H9 (cell line): Measurements from ENCODE around the gene TMEM80. TPM values are rescaled to one million over a fixed set of nuclear protein-coding genes. Genes with fewer than 3 reads are reported as not detected.

ENCODE experiments used
- DNase-seq: peaks from one replicate; pipeline ENCODE4 v3.0.0-alpha.2; 2017
- H2AFZ ChIP-seq: one replicate; pipeline ENCODE4 v1.6.1; 2013; ENCODE audit warnings: mild to moderate bottlenecking, low read length, control low read depth, moderate library complexity
- H2AK5ac ChIP-seq: 2 replicates; pipeline ENCODE4 v1.6.1; 2013; ENCODE audit warnings: low read length, control low read depth, mixed read lengths; ENCODE audit not compliant: insufficient read length
- H2BK120ac ChIP-seq: one replicate; pipeline ENCODE4 v1.6.1; 2013; ENCODE audit warnings: low read depth, mild to moderate bottlenecking, low read length, control low read depth, inconsistent platforms; ENCODE audit not compliant: poor library complexity, severe bottlenecking
- H2BK12ac ChIP-seq: 2 replicates; pipeline ENCODE4 v1.6.1; 2013; ENCODE audit warnings: low read length, control low read depth, mixed read lengths, low read depth; ENCODE audit not compliant: insufficient read length
- H2BK15ac ChIP-seq: 2 replicates; pipeline ENCODE4 v1.6.1; 2013; ENCODE audit warnings: low read depth, low read length, control low read depth
- H2BK20ac ChIP-seq: one replicate; pipeline ENCODE4 v1.6.1; 2013; ENCODE audit warnings: low read depth, mild to moderate bottlenecking, low read length, control low read depth, inconsistent platforms; ENCODE audit not compliant: poor library complexity, severe bottlenecking
- H2BK5ac ChIP-seq: 2 replicates; pipeline ENCODE4 v1.6.1; 2013; ENCODE audit warnings: low read length, control low read depth, mixed read lengths; ENCODE audit not compliant: insufficient read length
- H3K14ac ChIP-seq: 2 replicates; pipeline ENCODE4 v1.6.1; 2013; ENCODE audit warnings: low read length, control low read depth; ENCODE audit not compliant: insufficient read depth
- H3K18ac ChIP-seq: 2 replicates; pipeline ENCODE4 v1.6.1; 2013; ENCODE audit warnings: low read depth, mild to moderate bottlenecking, mixed read lengths, low read length, control low read depth; ENCODE audit not compliant: insufficient read length
- H3K23ac ChIP-seq: 2 replicates; pipeline ENCODE4 v1.6.1; 2013; ENCODE audit warnings: low read length, control low read depth, mixed read lengths, low read depth; ENCODE audit not compliant: insufficient read length
- H3K23me2 ChIP-seq: 2 replicates; pipeline ENCODE4 v1.6.1; 2013; ENCODE audit warnings: low read depth, mild to moderate bottlenecking, mixed read lengths, low read length, control low read depth; ENCODE audit not compliant: insufficient read length, poor library complexity, severe bottlenecking
- H3K27ac ChIP-seq: 2 replicates; pipeline ENCODE4 v1.5.1; 2013; ENCODE audit warnings: low read length, control low read depth, mixed read lengths, low read depth; ENCODE audit not compliant: insufficient read length
- H3K27me3 ChIP-seq: 2 replicates; pipeline ENCODE4 v1.6.1; 2013; ENCODE audit warnings: low read length, control low read depth, inconsistent platforms; ENCODE audit not compliant: insufficient read depth
- H3K4ac ChIP-seq: 2 replicates; pipeline ENCODE4 v1.6.1; 2013; ENCODE audit warnings: low read depth, mild to moderate bottlenecking, control low read depth, inconsistent platforms, low read length, moderate library complexity
- H3K4me1 ChIP-seq: 2 replicates; pipeline ENCODE4 v1.6.1; 2013; ENCODE audit warnings: low read length, control low read depth, inconsistent platforms; ENCODE audit not compliant: insufficient read depth
- H3K4me2 ChIP-seq: 2 replicates; pipeline ENCODE4 v1.6.1; 2013; ENCODE audit warnings: low read length, control low read depth, mixed read lengths; ENCODE audit not compliant: insufficient read length, insufficient read depth
- H3K56ac ChIP-seq: 2 replicates; pipeline ENCODE4 v1.6.1; 2013; ENCODE audit warnings: low read depth, mild to moderate bottlenecking, mixed read lengths, low read length, control low read depth; ENCODE audit not compliant: insufficient read length
- H3K79me1 ChIP-seq: 2 replicates; pipeline ENCODE4 v1.6.1; 2013; ENCODE audit warnings: low read depth, mild to moderate bottlenecking, moderate library complexity, low read length, control low read depth, inconsistent platforms; ENCODE audit not compliant: insufficient read depth, poor library complexity, severe bottlenecking
- H3K79me2 ChIP-seq: 2 replicates; pipeline ENCODE4 v1.6.1; 2013; ENCODE audit warnings: low read length, control low read depth, inconsistent platforms; ENCODE audit not compliant: insufficient read depth
- H3K9ac ChIP-seq: 2 replicates; pipeline ENCODE4 v1.6.1; 2013; ENCODE audit warnings: low read length, control low read depth, mixed read lengths; ENCODE audit not compliant: insufficient read length; ENCODE audit errors: extremely low read depth
- H3K9me3 ChIP-seq: one replicate; pipeline ENCODE4 v1.6.1; 2013; ENCODE audit warnings: low read depth, low read length, inconsistent platforms; ENCODE audit not compliant: control insufficient read depth
- H3T11ph ChIP-seq: one replicate; pipeline ENCODE4 v1.6.1; 2013; ENCODE audit warnings: mild to moderate bottlenecking, low read length, control low read depth, inconsistent platforms
- H4K20me1 ChIP-seq: one replicate; pipeline ENCODE4 v1.6.1; 2013; ENCODE audit not compliant: control insufficient read depth, insufficient read length, insufficient read depth
- H4K5ac ChIP-seq: 2 replicates; pipeline ENCODE4 v1.6.1; 2013; ENCODE audit warnings: low read depth, mild to moderate bottlenecking, mixed read lengths, low read length, control low read depth; ENCODE audit not compliant: insufficient read length
- H4K8ac ChIP-seq: replicated peaks from 2 replicates; pipeline ENCODE4 v1.6.1; 2013; ENCODE audit warnings: low read length, control low read depth, mixed read lengths, low read depth; ENCODE audit not compliant: insufficient read length
- H4K91ac ChIP-seq: 2 replicates; pipeline ENCODE4 v1.6.1; 2013; ENCODE audit warnings: low read depth, mild to moderate bottlenecking, moderate library complexity, mixed read lengths, low read length, control low read depth; ENCODE audit not compliant: insufficient read length
- H3K27ac Mint-ChIP-seq, 3 experiments: 2 replicates in 2 of 3; 3 replicates in 1 of 3; pipeline ENCODE4 v1.8.0; 2020 to 2021; ENCODE audit warnings: mixed read lengths in 3 of 3, mild to moderate bottlenecking in 1 of 3, moderate library complexity in 1 of 3
- H3K27me3 Mint-ChIP-seq: 2 replicates; pipeline ENCODE4 v1.8.0; 2021; ENCODE audit warnings: low read depth, mild to moderate bottlenecking, moderate library complexity, mixed read lengths
- H3K36me3 Mint-ChIP-seq, 3 experiments: 2 replicates in 2 of 3; 3 replicates in 1 of 3; pipeline ENCODE4 v1.8.0; 2020 to 2021; ENCODE audit warnings: low read depth in 3 of 3, mixed read lengths in 3 of 3; ENCODE audit not compliant: insufficient read depth in 1 of 3
- H3K4me1 Mint-ChIP-seq, 2 experiments: 2 replicates each; pipeline ENCODE4 v1.8.0; 2020; ENCODE audit warnings: mixed read lengths in 2 of 2
- H3K4me3 Mint-ChIP-seq, 2 experiments: 2 replicates in 1 of 2; 3 replicates in 1 of 2; pipeline ENCODE4 v1.8.0; 2020 to 2021; ENCODE audit warnings: mild to moderate bottlenecking in 2 of 2, mixed read lengths in 2 of 2, moderate library complexity in 1 of 2
- H3K9me3 Mint-ChIP-seq, 2 experiments: 2 replicates in 1 of 2; 3 replicates in 1 of 2; pipeline ENCODE4 v1.8.0; 2020; ENCODE audit warnings: mild to moderate bottlenecking in 2 of 2, mixed read lengths in 2 of 2, moderate library complexity in 1 of 2
- WGBS: extraction: QIAGEN DNeasy Blood & Tissue Kit; methylation state at CpG from one replicate; pipeline ENCODE4 v1.1.7; 2013; ENCODE audit warnings: missing lambda C conversion rate, low lambda C conversion rate, mixed read lengths; ENCODE audit not compliant: insufficient read length; ENCODE audit errors: extremely low coverage; 5-methylcytosine and 5-hydroxymethylcytosine counted together
- total RNA-seq: library from RNA; stranded (reverse); gene quantifications from 2 replicates; pipeline ENCODE4 v1.2.1, GENCODE V29; 2021
- TF ChIP-seq, protein P1 (sequence below): fragments of 200-600 bp; sonication (generic); conservative IDR thresholded peaks from 3 replicates; pipeline ENCODE4 v1.8.0; 2021; ENCODE audit warnings: antibody characterized with exemption, mild to moderate bottlenecking

Gene TMEM80
- total RNA-seq, 1 experiment from 2014 or later, result 23.6 TPM

DNA sequence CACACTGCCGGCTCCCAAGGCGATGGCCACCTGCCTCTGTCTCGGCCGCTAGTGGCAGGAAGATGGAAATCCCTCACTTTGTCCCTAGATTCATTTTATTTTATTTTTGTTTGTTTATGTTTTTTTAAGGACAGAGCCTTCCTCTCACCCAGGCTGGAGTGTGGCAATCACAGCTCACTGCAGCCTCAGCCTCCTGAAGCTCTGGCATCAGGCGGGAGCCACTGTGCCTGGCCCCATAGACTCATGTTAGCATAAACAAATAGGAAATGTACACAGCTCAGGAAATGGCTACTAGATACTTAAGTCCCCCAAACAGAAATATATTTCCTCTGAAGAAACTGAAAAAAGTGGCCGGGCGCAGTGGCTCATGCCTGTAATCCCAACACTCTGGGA, 3.5 kb downstream of the TMEM80 start:
- Histone ChIP-seq H4K8ac (no peak overlapping the region), H2BK120ac (no peak overlapping the region), H2BK12ac (no peak overlapping the region), H2BK20ac (no peak overlapping the region), H3K18ac (no peak overlapping the region), H3K14ac (no peak overlapping the region), H3K4ac (no peak overlapping the region), H2BK5ac (no peak overlapping the region), H3K79me1 (no peaks in the 10 kb centered on the region), H3K23ac (no peak overlapping the region), H3K9me3 (no peaks in the 10 kb centered on the region), H2BK15ac (no peak overlapping the region), H4K20me1 (no peaks in the 10 kb centered on the region), H2AFZ (no peak overlapping the region), H3K27ac (no peak overlapping the region), H3K9ac (no peak overlapping the region), H3T11ph (no peak overlapping the region), H3K79me2 (peaks cover 1% of the 10 kb centered on the region; the same call in 1 of the 2 replicates), H2AK5ac (no peak overlapping the region), H3K56ac (no peak overlapping the region), H3K27me3 (no peaks in the 10 kb centered on the region), H3K23me2 (no peaks in the 10 kb centered on the region), H3K4me2 (no peak overlapping the region), H4K91ac (no peak overlapping the region), H3K4me1 (peaks cover 8% of the 10 kb centered on the region; the same call in 1 of the 2 replicates), H4K5ac (no peak overlapping the region)
- Mint-ChIP-seq H3K4me1 (peaks cover 15 to 23% of the 10 kb centered on the region in 2 experiments), H3K27me3 (no peaks in the 10 kb centered on the region), H3K27ac (peak overlapping the region in 1 of 3 experiments; percentile 35; a peak in 2 of 7 replicates), H3K9me3 (no peaks in the 10 kb centered on the region; a peak in 1 of 5 replicates), H3K4me3 (no peak overlapping the region), H3K36me3 (peaks cover 2 to 12% (median 12%) of the 10 kb centered on the region in 3 experiments; a peak in 5 of 7 replicates)
- WGBS, result no CpG with 5 or more reads among the region's 7 CpGs
- TF ChIP-seq, protein P1, sequence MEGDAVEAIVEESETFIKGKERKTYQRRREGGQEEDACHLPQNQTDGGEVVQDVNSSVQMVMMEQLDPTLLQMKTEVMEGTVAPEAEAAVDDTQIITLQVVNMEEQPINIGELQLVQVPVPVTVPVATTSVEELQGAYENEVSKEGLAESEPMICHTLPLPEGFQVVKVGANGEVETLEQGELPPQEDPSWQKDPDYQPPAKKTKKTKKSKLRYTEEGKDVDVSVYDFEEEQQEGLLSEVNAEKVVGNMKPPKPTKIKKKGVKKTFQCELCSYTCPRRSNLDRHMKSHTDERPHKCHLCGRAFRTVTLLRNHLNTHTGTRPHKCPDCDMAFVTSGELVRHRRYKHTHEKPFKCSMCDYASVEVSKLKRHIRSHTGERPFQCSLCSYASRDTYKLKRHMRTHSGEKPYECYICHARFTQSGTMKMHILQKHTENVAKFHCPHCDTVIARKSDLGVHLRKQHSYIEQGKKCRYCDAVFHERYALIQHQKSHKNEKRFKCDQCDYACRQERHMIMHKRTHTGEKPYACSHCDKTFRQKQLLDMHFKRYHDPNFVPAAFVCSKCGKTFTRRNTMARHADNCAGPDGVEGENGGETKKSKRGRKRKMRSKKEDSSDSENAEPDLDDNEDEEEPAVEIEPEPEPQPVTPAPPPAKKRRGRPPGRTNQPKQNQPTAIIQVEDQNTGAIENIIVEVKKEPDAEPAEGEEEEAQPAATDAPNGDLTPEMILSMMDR, result no peak
- no peak for DNase-seq
